ENCODE measurements around the gene ITGB3.

DNA sequence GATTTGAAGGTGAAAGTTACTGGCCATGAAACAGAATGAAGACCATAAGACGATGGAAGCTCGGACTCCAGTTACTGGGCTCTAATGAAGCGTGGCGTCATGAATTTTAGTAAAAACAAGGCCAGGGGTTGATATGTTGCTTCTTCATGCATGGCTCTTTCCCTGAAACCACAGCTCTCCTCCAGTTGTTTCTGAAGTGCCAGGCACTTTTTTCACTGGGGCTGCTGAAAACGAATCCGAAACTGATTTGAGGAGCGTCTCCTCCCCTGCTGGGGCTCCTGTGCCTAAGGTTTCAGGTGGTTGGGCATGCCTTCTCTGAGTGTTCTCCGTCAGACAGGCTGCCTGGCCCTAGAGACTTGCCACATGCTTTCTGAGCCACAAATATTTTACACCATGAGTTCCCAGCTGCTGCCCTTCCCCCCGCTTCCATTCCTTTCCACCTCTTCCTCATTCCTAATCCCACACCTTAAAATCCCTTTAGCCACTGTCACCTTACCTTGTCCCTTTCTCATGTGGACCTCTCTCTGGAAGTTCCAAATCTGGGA lies 48.1 kb upstream of the ITGB3 start:
- TF ChIP-seq, protein P1, sequence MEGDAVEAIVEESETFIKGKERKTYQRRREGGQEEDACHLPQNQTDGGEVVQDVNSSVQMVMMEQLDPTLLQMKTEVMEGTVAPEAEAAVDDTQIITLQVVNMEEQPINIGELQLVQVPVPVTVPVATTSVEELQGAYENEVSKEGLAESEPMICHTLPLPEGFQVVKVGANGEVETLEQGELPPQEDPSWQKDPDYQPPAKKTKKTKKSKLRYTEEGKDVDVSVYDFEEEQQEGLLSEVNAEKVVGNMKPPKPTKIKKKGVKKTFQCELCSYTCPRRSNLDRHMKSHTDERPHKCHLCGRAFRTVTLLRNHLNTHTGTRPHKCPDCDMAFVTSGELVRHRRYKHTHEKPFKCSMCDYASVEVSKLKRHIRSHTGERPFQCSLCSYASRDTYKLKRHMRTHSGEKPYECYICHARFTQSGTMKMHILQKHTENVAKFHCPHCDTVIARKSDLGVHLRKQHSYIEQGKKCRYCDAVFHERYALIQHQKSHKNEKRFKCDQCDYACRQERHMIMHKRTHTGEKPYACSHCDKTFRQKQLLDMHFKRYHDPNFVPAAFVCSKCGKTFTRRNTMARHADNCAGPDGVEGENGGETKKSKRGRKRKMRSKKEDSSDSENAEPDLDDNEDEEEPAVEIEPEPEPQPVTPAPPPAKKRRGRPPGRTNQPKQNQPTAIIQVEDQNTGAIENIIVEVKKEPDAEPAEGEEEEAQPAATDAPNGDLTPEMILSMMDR (IDR thresholded peaks at IDR 0.05; ENCODE audit: low read depth, low read length, poor library complexity, severe bottlenecking): no peak
- no peak for TF ChIP-seq EZH2phosphoT487 (IDR thresholded peaks at IDR 0.05; ENCODE audit: borderline replicate concordance, low read length)

All from DOHH2 (cell line).